Prostate gland (tissue), 2 donors: ENCODE measurements around the gene NREP.

Experiments used
- POLR2AphosphoS5 ChIP-seq: sonication (generic); formaldehyde crosslinking; IDR thresholded peaks from one replicate; pipeline ENCODE4 v1.6.1; 2017; ENCODE audit warnings: antibody characterized with exemption
- TF ChIP-seq, protein P1 (sequence below), 4 experiments: fragments of 200-600 bp in 2 of 4; fragments of 450-650 bp in 2 of 4; sonication (generic) in 2 of 4; IDR thresholded peaks; 1 replicate in 3 of 4; 2 replicates in 1 of 4; pipeline ENCODE4 v1.5.1; 2016 to 2019; ENCODE audit warnings: antibody characterized with exemption in 4 of 4, mild to moderate bottlenecking in 2 of 4, moderate library complexity in 2 of 4

DNA sequence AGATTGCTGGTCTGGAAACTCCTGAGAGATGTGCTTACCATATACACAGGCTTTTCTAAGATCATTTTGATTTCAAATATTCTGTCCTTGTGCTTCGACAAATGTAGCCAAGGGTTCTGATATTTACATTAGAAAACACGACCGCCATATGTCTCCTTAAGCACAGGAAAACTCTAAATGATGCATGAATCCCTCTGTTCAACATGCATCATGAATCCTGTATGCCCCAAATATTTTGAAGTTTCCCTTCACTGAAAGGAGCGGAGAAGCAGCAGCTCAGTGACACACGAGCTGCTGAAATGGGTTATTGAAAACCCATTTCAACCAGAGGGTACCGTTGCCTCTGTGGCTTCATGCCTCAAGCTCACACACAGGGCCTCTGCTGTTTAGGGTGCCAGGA is 74.4 kb downstream of the NREP start:
- TF ChIP-seq, protein P1, sequence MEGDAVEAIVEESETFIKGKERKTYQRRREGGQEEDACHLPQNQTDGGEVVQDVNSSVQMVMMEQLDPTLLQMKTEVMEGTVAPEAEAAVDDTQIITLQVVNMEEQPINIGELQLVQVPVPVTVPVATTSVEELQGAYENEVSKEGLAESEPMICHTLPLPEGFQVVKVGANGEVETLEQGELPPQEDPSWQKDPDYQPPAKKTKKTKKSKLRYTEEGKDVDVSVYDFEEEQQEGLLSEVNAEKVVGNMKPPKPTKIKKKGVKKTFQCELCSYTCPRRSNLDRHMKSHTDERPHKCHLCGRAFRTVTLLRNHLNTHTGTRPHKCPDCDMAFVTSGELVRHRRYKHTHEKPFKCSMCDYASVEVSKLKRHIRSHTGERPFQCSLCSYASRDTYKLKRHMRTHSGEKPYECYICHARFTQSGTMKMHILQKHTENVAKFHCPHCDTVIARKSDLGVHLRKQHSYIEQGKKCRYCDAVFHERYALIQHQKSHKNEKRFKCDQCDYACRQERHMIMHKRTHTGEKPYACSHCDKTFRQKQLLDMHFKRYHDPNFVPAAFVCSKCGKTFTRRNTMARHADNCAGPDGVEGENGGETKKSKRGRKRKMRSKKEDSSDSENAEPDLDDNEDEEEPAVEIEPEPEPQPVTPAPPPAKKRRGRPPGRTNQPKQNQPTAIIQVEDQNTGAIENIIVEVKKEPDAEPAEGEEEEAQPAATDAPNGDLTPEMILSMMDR (IDR thresholded peaks at IDR 0.05): no peak
- no peak for TF ChIP-seq POLR2AphosphoS5
